Mesenchymal stem cell (in vitro differentiated cells and primary cell): Measurements from ENCODE around the gene CHMP4B.

ENCODE experiments used
- DNase-seq: peaks from one replicate; pipeline ENCODE4 v3.0.0-alpha.2; 2013
- H2AFZ ChIP-seq: one replicate; pipeline ENCODE4 v1.6.1; 2013; ENCODE audit warnings: low read depth, mild to moderate bottlenecking, control low read depth, inconsistent platforms, low read length, moderate library complexity
- H2AK5ac ChIP-seq: 2 replicates; pipeline ENCODE4 v1.6.1; 2013; ENCODE audit warnings: low read length, moderate library complexity, mild to moderate bottlenecking, inconsistent platforms; ENCODE audit not compliant: severe bottlenecking
- H2BK120ac ChIP-seq: one replicate; pipeline ENCODE4 v1.6.1; 2013; ENCODE audit warnings: low read depth, mild to moderate bottlenecking, inconsistent platforms, low read length, moderate library complexity
- H2BK12ac ChIP-seq, 2 experiments: one replicate each; pipeline ENCODE4 v1.6.1; 2013; ENCODE audit warnings: inconsistent platforms in 2 of 2, low read length in 2 of 2, mild to moderate bottlenecking in 2 of 2, moderate library complexity in 2 of 2, control low read depth in 1 of 2
- H2BK15ac ChIP-seq: one replicate; pipeline ENCODE4 v1.6.1; 2013; ENCODE audit warnings: mild to moderate bottlenecking, low read depth, inconsistent platforms; ENCODE audit not compliant: poor library complexity, severe bottlenecking
- H2BK5ac ChIP-seq: 2 replicates; pipeline ENCODE4 v1.6.1; 2013; ENCODE audit warnings: low read depth, mild to moderate bottlenecking, low read length, control low read depth, inconsistent platforms; ENCODE audit not compliant: poor library complexity, severe bottlenecking
- H3K14ac ChIP-seq, 2 experiments: one replicate each; pipeline ENCODE4 v1.6.1; 2013; ENCODE audit warnings: inconsistent platforms in 2 of 2, low read length in 2 of 2, control low read depth in 1 of 2, mild to moderate bottlenecking in 1 of 2, moderate library complexity in 1 of 2
- H3K18ac ChIP-seq, 2 experiments: one replicate each; pipeline ENCODE4 v1.6.1; 2013; ENCODE audit warnings: inconsistent platforms in 2 of 2, low read length in 2 of 2, control low read depth in 1 of 2, low read depth in 1 of 2, mild to moderate bottlenecking in 1 of 2
- H3K23ac ChIP-seq, 2 experiments: one replicate each; pipeline ENCODE4 v1.6.1; 2013; ENCODE audit warnings: inconsistent platforms in 2 of 2, low read length in 2 of 2, mild to moderate bottlenecking in 2 of 2, moderate library complexity in 2 of 2, control low read depth in 1 of 2
- H3K27ac ChIP-seq: 2 replicates; pipeline ENCODE4 v1.5.1; 2013; ENCODE audit warnings: mild to moderate bottlenecking, moderate library complexity, low read length, control low read depth, inconsistent platforms; ENCODE audit not compliant: poor library complexity, severe bottlenecking
- H3K27me3 ChIP-seq, 2 experiments: 2 replicates each; pipeline versions ENCODE4 v1.6.1 to v1.7.0; 2013; ENCODE audit warnings: low read length in 2 of 2, mild to moderate bottlenecking in 2 of 2, moderate library complexity in 2 of 2, control low read depth in 1 of 2, inconsistent platforms in 1 of 2; ENCODE audit not compliant: control insufficient read depth in 1 of 2, insufficient read depth in 1 of 2
- H3K36me3 ChIP-seq, 2 experiments: 2 replicates each; pipeline versions ENCODE4 v1.6.1 to v1.7.0; 2013; ENCODE audit warnings: low read length in 2 of 2, control low read depth in 1 of 2, inconsistent platforms in 1 of 2, low read depth in 1 of 2, mild to moderate bottlenecking in 1 of 2; ENCODE audit not compliant: insufficient read depth in 2 of 2, control insufficient read depth in 1 of 2
- H3K4ac ChIP-seq, 2 experiments: one replicate each; pipeline ENCODE4 v1.6.1; 2013; ENCODE audit warnings: inconsistent platforms in 2 of 2, low read length in 2 of 2, mild to moderate bottlenecking in 2 of 2, moderate library complexity in 2 of 2, control low read depth in 1 of 2, low read depth in 1 of 2
- H3K4me1 ChIP-seq: 2 replicates; pipeline ENCODE4 v1.6.1; 2013; ENCODE audit warnings: low read depth, low read length, control low read depth; ENCODE audit not compliant: control insufficient read depth, insufficient read depth
- H3K4me2 ChIP-seq: 2 replicates; pipeline ENCODE4 v1.6.1; 2013; ENCODE audit warnings: low read length, mild to moderate bottlenecking, inconsistent platforms; ENCODE audit not compliant: poor library complexity, severe bottlenecking
- H3K4me3 ChIP-seq, 2 experiments: 2 replicates each; pipeline versions ENCODE4 v1.5.1 to v1.7.0; 2013; ENCODE audit warnings: low read length in 2 of 2, mild to moderate bottlenecking in 2 of 2, control low read depth in 1 of 2, low read depth in 1 of 2; ENCODE audit not compliant: insufficient read depth in 1 of 2
- H3K79me1 ChIP-seq: replicated peaks from 2 replicates; pipeline ENCODE4 v1.6.1; 2013; ENCODE audit warnings: mild to moderate bottlenecking, control low read depth, low read length, inconsistent platforms; ENCODE audit not compliant: poor library complexity, severe bottlenecking
- H3K9ac ChIP-seq: 2 replicates; pipeline ENCODE4 v1.7.0; 2013; ENCODE audit warnings: mild to moderate bottlenecking, low read length, moderate library complexity
- H3K9me3 ChIP-seq: 2 replicates; pipeline ENCODE4 v1.7.0; 2013; ENCODE audit warnings: mild to moderate bottlenecking, low read length; ENCODE audit not compliant: control insufficient read depth
- H4K8ac ChIP-seq: one replicate; pipeline ENCODE4 v1.6.1; 2013; ENCODE audit warnings: inconsistent platforms, mild to moderate bottlenecking, low read length, moderate library complexity
- H4K91ac ChIP-seq: one replicate; pipeline ENCODE4 v1.6.1; 2013; ENCODE audit warnings: mild to moderate bottlenecking, low read length, inconsistent platforms
- WGBS: methylation state at CpG from one replicate; pipeline ENCODE4 v1.1.7; 2013; ENCODE audit warnings: mixed read lengths; 5-methylcytosine and 5-hydroxymethylcytosine counted together

CHMP4B gene

DNA sequence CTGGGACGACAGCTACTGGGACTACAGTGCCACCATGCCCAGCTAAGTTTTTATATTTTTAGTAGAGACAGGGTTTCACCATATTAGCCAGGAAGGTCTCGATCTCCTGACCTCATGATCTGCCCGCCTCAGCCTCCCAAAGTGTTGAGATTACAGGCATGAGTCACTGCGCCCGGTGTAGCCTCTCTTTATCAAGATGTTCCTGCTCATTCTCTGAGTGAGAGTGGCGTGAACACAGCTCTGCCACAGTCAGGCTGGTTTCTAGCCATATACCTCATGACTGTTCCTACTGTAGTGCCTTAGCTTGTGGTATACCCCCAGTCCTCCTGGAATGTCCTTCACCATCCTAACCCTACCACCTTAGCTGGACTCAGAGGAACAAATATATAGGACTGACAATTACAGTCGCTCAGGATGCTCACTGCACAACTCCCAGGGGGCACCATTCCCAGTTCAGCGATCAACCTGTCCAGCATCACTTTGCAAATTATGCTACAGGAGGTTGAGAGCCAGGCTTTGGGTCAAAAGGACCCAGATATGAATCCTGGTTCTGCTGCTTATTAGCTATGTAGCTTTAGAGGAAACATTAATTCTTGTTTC lies 86.3 kb downstream of the CHMP4B start:
- Histone ChIP-seq H3K23ac (no peak overlapping the region), H3K14ac (no peak overlapping the region), H3K9ac (no peak overlapping the region), H3K4me1 (peaks cover 3% of the 10 kb centered on the region), H2BK120ac (no peak overlapping the region), H3K18ac (no peak overlapping the region), H3K36me3 (no peaks in the 10 kb centered on the region), H2BK12ac (no peak overlapping the region), H2AK5ac (no peak overlapping the region), H4K91ac (no peak overlapping the region), H4K8ac (no peak overlapping the region), H3K27ac (no peak overlapping the region), H2AFZ (no peak overlapping the region), H3K4ac (no peak overlapping the region), H3K9me3 (no peaks in the 10 kb centered on the region), H3K79me1 (no peaks in the 10 kb centered on the region), H3K4me3 (no peak overlapping the region), H2BK15ac (peak overlapping the region; percentile 16), H2BK5ac (no peak overlapping the region), H3K27me3 (peaks cover 15 to 50% of the 10 kb centered on the region in 2 experiments), H3K4me2 (no peak overlapping the region)
- WGBS: 70% methylated on average over 8 of the region's 8 CpGs
- no peak for DNase-seq

DNA sequence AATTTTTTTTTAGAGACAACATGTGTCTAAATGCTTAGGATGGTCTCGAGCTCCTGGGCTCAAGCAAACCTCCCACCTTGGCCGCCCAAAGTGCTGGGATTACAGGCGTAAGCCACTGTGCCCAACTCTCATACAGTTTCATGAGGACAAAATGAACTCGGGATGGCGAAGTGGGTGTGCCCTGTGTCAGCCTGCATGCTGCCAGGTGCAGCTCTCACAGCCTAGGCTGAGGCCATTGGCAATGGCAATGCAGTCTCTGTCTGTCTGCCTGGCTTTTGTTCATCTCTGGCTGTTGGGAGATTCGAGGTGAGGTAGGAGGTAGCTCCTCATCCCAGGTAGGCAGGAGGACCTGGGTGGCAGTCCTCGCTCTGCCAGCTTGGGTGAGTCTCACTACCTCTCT lies 88.0 kb downstream of the CHMP4B start:
- H2AFZ ChIP-seq: no peak overlapping the region
- no peak overlapping the region for H4K91ac ChIP-seq
- no peak overlapping the region for H3K4me3 ChIP-seq
- no peak overlapping the region for H2BK5ac ChIP-seq
- 87% methylated on average over 7 of the region's 7 CpGs for WGBS
- no peaks in the 10 kb centered on the region for H3K36me3 ChIP-seq
- H3K23ac ChIP-seq: no peak overlapping the region
- H2BK15ac ChIP-seq: no peak overlapping the region
- DNase-seq: no peak
- no peak overlapping the region for H3K27ac ChIP-seq
- H3K4me1 ChIP-seq: peaks cover 3% of the 10 kb centered on the region
- no peak overlapping the region for H2BK12ac ChIP-seq
- H3K27me3 ChIP-seq: peaks cover 15 to 49% of the 10 kb centered on the region in 2 experiments
- H4K8ac ChIP-seq: no peak overlapping the region
- H3K14ac ChIP-seq: peak overlapping the region in 1 of 2 experiments; percentile 44
- H3K9ac ChIP-seq: no peak overlapping the region
- H3K9me3 ChIP-seq: no peaks in the 10 kb centered on the region
- H3K18ac ChIP-seq: no peak overlapping the region
- H2BK120ac ChIP-seq: no peak overlapping the region
- H3K79me1 ChIP-seq: no peaks in the 10 kb centered on the region
- no peak overlapping the region for H3K4me2 ChIP-seq
- H2AK5ac ChIP-seq: no peak overlapping the region
- no peak overlapping the region for H3K4ac ChIP-seq

DNA sequence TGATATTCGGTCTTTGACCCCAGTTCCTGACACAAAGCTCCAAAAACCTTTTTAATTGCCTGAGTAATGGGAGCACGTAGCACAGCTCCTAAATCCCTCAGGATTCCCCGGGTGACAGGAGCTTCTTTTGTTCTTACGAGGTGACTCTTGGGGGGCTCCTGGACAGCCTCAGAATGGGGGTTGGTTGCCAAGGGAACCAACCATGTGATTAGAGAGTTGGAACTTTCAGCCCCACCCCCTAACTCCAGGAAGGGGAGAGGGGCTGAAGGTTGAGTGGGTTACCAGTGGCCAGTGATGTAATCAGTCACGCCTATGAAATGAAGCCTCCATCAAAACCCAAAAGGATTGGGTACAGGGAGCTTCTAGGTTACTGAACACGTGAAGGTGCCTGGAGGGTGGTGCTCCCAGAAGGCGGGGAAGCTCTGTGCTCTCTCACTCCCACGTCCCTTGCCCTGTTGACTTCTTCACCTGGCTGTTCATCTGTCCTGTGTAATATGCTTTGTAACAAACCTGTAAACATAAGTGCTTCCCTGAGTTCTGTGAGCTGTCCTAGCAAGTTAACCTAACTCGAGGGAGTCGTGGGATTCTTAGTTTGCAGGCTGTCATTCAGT lies 89.5 kb downstream of the CHMP4B start:
- H3K4ac ChIP-seq: no peak overlapping the region
- no peaks in the 10 kb centered on the region for H3K9me3 ChIP-seq
- no peak overlapping the region for H3K27ac ChIP-seq
- peak overlapping the region; percentile 39 for H4K91ac ChIP-seq
- H2BK12ac ChIP-seq: no peak overlapping the region
- no peak overlapping the region for H3K4me2 ChIP-seq
- peaks cover 15 to 37% of the 10 kb centered on the region in 2 experiments for H3K27me3 ChIP-seq
- DNase-seq: no peak
- H3K36me3 ChIP-seq: no peaks in the 10 kb centered on the region
- no peak overlapping the region for H2BK15ac ChIP-seq
- H2BK5ac ChIP-seq: no peak overlapping the region
- no peak overlapping the region for H3K4me3 ChIP-seq
- no peak overlapping the region for H4K8ac ChIP-seq
- H3K9ac ChIP-seq: no peak overlapping the region
- no peaks in the 10 kb centered on the region for H3K79me1 ChIP-seq
- no peak overlapping the region for H3K14ac ChIP-seq
- peaks cover 3% of the 10 kb centered on the region for H3K4me1 ChIP-seq
- no peak overlapping the region for H2BK120ac ChIP-seq
- H3K23ac ChIP-seq: no peak overlapping the region
- H2AK5ac ChIP-seq: no peak overlapping the region
- H2AFZ ChIP-seq: no peak overlapping the region
- WGBS: 79% methylated on average over 10 of the region's 10 CpGs
- H3K18ac ChIP-seq: no peak overlapping the region

DNA sequence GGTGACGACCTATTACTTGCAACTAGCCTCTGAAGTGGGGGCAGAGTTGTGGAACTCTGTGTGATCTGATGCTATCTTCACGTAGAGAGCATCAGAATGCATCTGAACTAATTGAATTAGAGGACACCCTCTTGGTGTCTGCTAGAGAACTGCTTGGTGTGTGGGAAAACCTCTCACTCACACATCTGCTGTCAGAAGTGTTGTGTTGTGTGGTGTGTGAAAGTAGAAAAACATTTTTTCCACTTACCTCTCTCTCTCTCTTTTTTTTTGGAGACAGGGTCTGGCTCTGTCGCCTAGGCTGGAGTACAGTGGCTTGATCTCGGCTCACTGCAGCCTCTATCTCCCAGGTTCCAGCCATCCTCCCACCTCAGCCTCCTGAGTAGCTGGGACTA lies 90.0 kb downstream of the CHMP4B start:
- H3K9ac ChIP-seq: no peak overlapping the region
- no peak overlapping the region for H2AK5ac ChIP-seq
- no peak overlapping the region for H3K4ac ChIP-seq
- no peaks in the 10 kb centered on the region for H3K36me3 ChIP-seq
- no peak overlapping the region for H4K8ac ChIP-seq
- no peak for DNase-seq
- H3K9me3 ChIP-seq: no peaks in the 10 kb centered on the region
- no peak overlapping the region for H3K4me3 ChIP-seq
- no peaks in the 10 kb centered on the region for H3K79me1 ChIP-seq
- no peak overlapping the region for H3K23ac ChIP-seq
- no peak overlapping the region for H2BK12ac ChIP-seq
- H3K4me2 ChIP-seq: no peak overlapping the region
- no peak overlapping the region for H2BK15ac ChIP-seq
- no peak overlapping the region for H3K14ac ChIP-seq
- peaks cover 15 to 32% of the 10 kb centered on the region in 2 experiments for H3K27me3 ChIP-seq
- peak overlapping the region; percentile 39 for H4K91ac ChIP-seq
- 69% methylated on average over 3 of the region's 4 CpGs for WGBS
- peaks cover 3% of the 10 kb centered on the region for H3K4me1 ChIP-seq
- no peak overlapping the region for H3K18ac ChIP-seq
- H2BK120ac ChIP-seq: no peak overlapping the region
- H2AFZ ChIP-seq: no peak overlapping the region
- H3K27ac ChIP-seq: no peak overlapping the region
- no peak overlapping the region for H2BK5ac ChIP-seq
